MG63 (cell line): Measurements from ENCODE around the gene FASN. TPM values are rescaled to one million over a fixed set of nuclear protein-coding genes. Genes with fewer than 3 reads are reported as not detected.

Experiments used
- DNase-seq: peaks from one replicate; pipeline ENCODE4 v3.0.0-alpha.2; 2020
- H3K27me3 ChIP-seq: fragments of 250-450 bp; sonication (Bioruptor Pico); 2 replicates; pipeline ENCODE4 v1.5.1; 2020; ENCODE audit warnings: mild to moderate bottlenecking, moderate library complexity
- H3K36me3 ChIP-seq: fragments of 250-450 bp; sonication (Bioruptor Pico); 2 replicates; pipeline ENCODE4 v1.5.1; 2020; ENCODE audit warnings: mild to moderate bottlenecking, moderate library complexity
- H3K4me3 ChIP-seq: fragments of 250-450 bp; sonication (Bioruptor Pico); 2 replicates; pipeline ENCODE4 v1.5.1; 2020; ENCODE audit warnings: mild to moderate bottlenecking, moderate library complexity
- H3K9me3 ChIP-seq: fragments of 250-450 bp; sonication (Bioruptor Pico); 2 replicates; pipeline ENCODE4 v1.5.1; 2020; ENCODE audit warnings: mild to moderate bottlenecking, moderate library complexity
- total RNA-seq: library from RNA; depleted of rRNA; stranded (reverse); fragments of >200 nt; shearing (Covaris generic); gene quantifications from 2 replicates; pipeline ENCODE4 v1.2.3, GENCODE V29; 2014; ENCODE audit warnings: low replicate concordance

The FASN gene
- total RNA-seq, 1 experiment from 2014 or later: 112 TPM

GRCh38 chr17:82077617-82078358 is 20.2 kb downstream of the FASN start:
- Histone ChIP-seq H3K36me3 (peaks cover 51% of the 10 kb centered on the region), H3K27me3 (peaks cover 2% of the 10 kb centered on the region; the same call in 1 of the 2 replicates)
- no peak for DNase-seq

GRCh38 chr17:82076785-82077591 is 21.0 kb downstream of the FASN start:
- peaks cover 43% of the 10 kb centered on the region for H3K36me3 ChIP-seq

More at GRCh38 chr17:82077617-82078358, 20.2 kb downstream of the FASN start:
- H3K9me3 ChIP-seq: no peaks in the 10 kb centered on the region
- H3K4me3 ChIP-seq: no peak overlapping the region

GRCh38 chr17:82076018-82076784 is 21.8 kb downstream of the FASN start:
- no peak for DNase-seq
- no peak overlapping the region for H3K4me3 ChIP-seq
- H3K36me3 ChIP-seq: peaks cover 38% of the 10 kb centered on the region
- peaks cover 2% of the 10 kb centered on the region; the same call in 1 of the 2 replicates for H3K27me3 ChIP-seq
- H3K9me3 ChIP-seq: no peaks in the 10 kb centered on the region

More at GRCh38 chr17:82076785-82077591, 21.0 kb downstream of the FASN start:
- DNase-seq: no peak
- H3K27me3 ChIP-seq: peaks cover 2% of the 10 kb centered on the region; the same call in 1 of the 2 replicates
- H3K9me3 ChIP-seq: no peaks in the 10 kb centered on the region
- H3K4me3 ChIP-seq: no peak overlapping the region

GRCh38 chr17:82073446-82073845 is 24.6 kb downstream of the FASN start:
- peaks cover 2% of the 10 kb centered on the region; the same call in 1 of the 2 replicates for H3K27me3 ChIP-seq
- H3K4me3 ChIP-seq: no peak overlapping the region
- peaks cover 14% of the 10 kb centered on the region for H3K36me3 ChIP-seq
- no peak for DNase-seq
- H3K9me3 ChIP-seq: no peaks in the 10 kb centered on the region

GRCh38 chr17:82072827-82073226 is 25.2 kb downstream of the FASN start:
- no peak for DNase-seq
- H3K9me3 ChIP-seq: no peaks in the 10 kb centered on the region
- peaks cover 8% of the 10 kb centered on the region for H3K36me3 ChIP-seq
- no peak overlapping the region for H3K4me3 ChIP-seq
- peaks cover 2% of the 10 kb centered on the region; the same call in 1 of the 2 replicates for H3K27me3 ChIP-seq

- no peaks in the 10 kb centered on the region for H3K9me3 ChIP-seq
- H3K36me3 ChIP-seq: no peaks in the 10 kb centered on the region
- no peak for DNase-seq
- H3K27me3 ChIP-seq: peaks cover 2% of the 10 kb centered on the region; the same call in 1 of the 2 replicates
- H3K4me3 ChIP-seq: no peak overlapping the region
Observed at GRCh38 chr17:82070611-82071010, 27.4 kb downstream of the FASN start.

- peak; percentile 65 for DNase-seq
- peaks cover 40% of the 10 kb centered on the region for H3K36me3 ChIP-seq
- no peaks in the 10 kb centered on the region for H3K27me3 ChIP-seq
- H3K4me3 ChIP-seq: peak within 1 kb of the TSS; percentile 93
- H3K9me3 ChIP-seq: no peaks in the 10 kb centered on the region
Observed at GRCh38 chr17:82065638-82066303, 32.3 kb downstream of the FASN start, which contains the start of gene DUS1L. DUS1L (minus strand) TSS chr17:82065804; CDS start chr17:82065059, 745 bp downstream.

- DNase-seq: no peak
- Histone ChIP-seq H3K36me3 (peaks cover 46% of the 10 kb centered on the region), H3K27me3 (no peaks in the 10 kb centered on the region), H3K4me3 (peak overlapping the region; percentile 93), H3K9me3 (no peaks in the 10 kb centered on the region)
Observed at GRCh38 chr17:82065193-82065637, 32.8 kb downstream of the FASN start.

GRCh38 chr17:82064433-82065192 is 33.4 kb downstream of the FASN start:
- H3K4me3 ChIP-seq: peak overlapping the region; percentile 93
- no peak for DNase-seq
- H3K9me3 ChIP-seq: no peaks in the 10 kb centered on the region
- H3K27me3 ChIP-seq: no peaks in the 10 kb centered on the region
- peaks cover 52% of the 10 kb centered on the region for H3K36me3 ChIP-seq

GRCh38 chr17:82063424-82064415 is 34.3 kb downstream of the FASN start:
- Histone ChIP-seq H3K27me3 (no peaks in the 10 kb centered on the region), H3K36me3 (peaks cover 61% of the 10 kb centered on the region), H3K9me3 (no peaks in the 10 kb centered on the region), H3K4me3 (peak overlapping the region; percentile 93; the same call in 1 of the 2 replicates)
- no peak for DNase-seq

- H3K4me3 ChIP-seq: no peak overlapping the region
- no peak for DNase-seq
- H3K36me3 ChIP-seq: peaks cover 66% of the 10 kb centered on the region
- no peaks in the 10 kb centered on the region for H3K27me3 ChIP-seq
- H3K9me3 ChIP-seq: no peaks in the 10 kb centered on the region
Observed at GRCh38 chr17:82062984-82063368, 35.1 kb downstream of the FASN start.

GRCh38 chr17:82062076-82062983 is 35.7 kb downstream of the FASN start:
- Histone ChIP-seq H3K4me3 (no peak overlapping the region), H3K27me3 (no peaks in the 10 kb centered on the region), H3K36me3 (peaks cover 73% of the 10 kb centered on the region), H3K9me3 (no peaks in the 10 kb centered on the region)
- no peak for DNase-seq

GRCh38 chr17:82061047-82061925 is 36.8 kb downstream of the FASN start:
- H3K9me3 ChIP-seq: no peaks in the 10 kb centered on the region
- DNase-seq: no peak
- peaks cover 83% of the 10 kb centered on the region for H3K36me3 ChIP-seq
- H3K27me3 ChIP-seq: no peaks in the 10 kb centered on the region
- H3K4me3 ChIP-seq: no peak overlapping the region
